ENCODE data around the gene ZNF436. TPM values are rescaled to one million over a fixed set of nuclear protein-coding genes. Genes with fewer than 3 reads are reported as not detected.

The ZNF436 gene
- total RNA-seq, 3 donors from 2014 or later (not counting 1 experiment from before 2014, with no cell fraction given), result 4.5 to 7.8 (median 5.7) TPM

DNA sequence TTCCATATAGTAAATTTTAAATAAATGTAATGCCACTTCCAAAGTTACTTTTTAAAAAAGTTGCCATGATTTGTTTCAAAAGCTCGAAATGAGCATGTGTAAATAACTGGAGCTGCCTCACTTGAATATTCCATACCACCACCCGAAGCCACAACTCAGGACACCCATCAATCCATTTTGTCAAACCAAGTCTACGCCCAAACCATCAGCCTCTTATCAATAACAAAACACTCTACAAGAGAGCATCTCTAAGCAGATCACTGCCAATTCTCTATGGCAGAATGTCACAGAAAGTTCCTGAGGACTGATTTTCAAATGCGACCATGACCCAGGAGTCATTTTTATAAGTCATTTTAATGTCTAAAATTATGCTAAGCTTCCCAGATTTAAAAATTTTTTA is 30.0 kb downstream of the ZNF436 start:
- H3K4me1 Mint-ChIP-seq, result peaks cover 51% of the 10 kb centered on the region in 2 donors
- ATAC-seq, result no peak
- WGBS (ENCODE audit: insufficient coverage), result 88% methylated on average over 4 of the region's 4 CpGs
- Histone ChIP-seq H3K27ac (ENCODE audit: low read length) (no peak overlapping the region), H3K9me3 (ENCODE audit: control insufficient read depth, insufficient read depth, low read length) (no peaks in the 10 kb centered on the region), H3K4me1 (ENCODE audit: control insufficient read depth, insufficient read depth, low read length) (peaks cover 6% of the 10 kb centered on the region), H3K4me3 (ENCODE audit: low read length) (no peak overlapping the region), H3K27me3 (ENCODE audit: control insufficient read depth, insufficient read depth, low read length) (no peaks in the 10 kb centered on the region), H3K36me3 (ENCODE audit: control insufficient read depth, insufficient read depth, low read length) (peaks cover 21% of the 10 kb centered on the region)
- intact Hi-C loops (cut with micrococcal nuclease), result no loop called here
- TF ChIP-seq CTCF (IDR thresholded peaks at IDR 0.05), result no peak
- peaks cover 6% of the 10 kb centered on the region for H3K36me3 Mint-ChIP-seq
- peak overlapping the region in 1 of 2 donors; percentile 98 for H3K27ac Mint-ChIP-seq
- no peak for DNase-seq
- H3K9me3 Mint-ChIP-seq, result no peaks in the 10 kb centered on the region
- H3K4me3 Mint-ChIP-seq, result no peak overlapping the region
- H3K27me3 Mint-ChIP-seq (ENCODE audit: low read depth in 2 of 2), result no peaks in the 10 kb centered on the region

GRCh38 chr1:23337869-23338268 is 31.8 kb downstream of the ZNF436 start:
- no peak overlapping the region for H3K4me3 ChIP-seq (ENCODE audit: low read length)
- H3K36me3 ChIP-seq (ENCODE audit: control insufficient read depth, insufficient read depth, low read length), result peaks cover 36% of the 10 kb centered on the region
- no peak overlapping the region for H3K27ac Mint-ChIP-seq
- intact Hi-C loops (cut with micrococcal nuclease), result no loop called here
- H3K27me3 ChIP-seq (ENCODE audit: control insufficient read depth, insufficient read depth, low read length), result no peaks in the 10 kb centered on the region
- no peak for ATAC-seq
- DNase-seq, result no peak
- peaks cover 44 to 45% of the 10 kb centered on the region in 2 donors for H3K4me1 Mint-ChIP-seq
- H3K9me3 ChIP-seq (ENCODE audit: control insufficient read depth, insufficient read depth, low read length), result no peaks in the 10 kb centered on the region
- no peak overlapping the region for H3K27ac ChIP-seq (ENCODE audit: low read length)
- peaks cover 6% of the 10 kb centered on the region for H3K36me3 Mint-ChIP-seq
- 91% methylated on average over 2 of the region's 2 CpGs for WGBS (ENCODE audit: insufficient coverage)
- TF ChIP-seq CTCF (IDR thresholded peaks at IDR 0.05), result no peak
- no peak overlapping the region for H3K4me3 Mint-ChIP-seq
- no peaks in the 10 kb centered on the region for H3K4me1 ChIP-seq (ENCODE audit: control insufficient read depth, insufficient read depth, low read length)
- no peaks in the 10 kb centered on the region for H3K9me3 Mint-ChIP-seq
- no peaks in the 10 kb centered on the region for H3K27me3 Mint-ChIP-seq (ENCODE audit: low read depth in 2 of 2)

DNA sequence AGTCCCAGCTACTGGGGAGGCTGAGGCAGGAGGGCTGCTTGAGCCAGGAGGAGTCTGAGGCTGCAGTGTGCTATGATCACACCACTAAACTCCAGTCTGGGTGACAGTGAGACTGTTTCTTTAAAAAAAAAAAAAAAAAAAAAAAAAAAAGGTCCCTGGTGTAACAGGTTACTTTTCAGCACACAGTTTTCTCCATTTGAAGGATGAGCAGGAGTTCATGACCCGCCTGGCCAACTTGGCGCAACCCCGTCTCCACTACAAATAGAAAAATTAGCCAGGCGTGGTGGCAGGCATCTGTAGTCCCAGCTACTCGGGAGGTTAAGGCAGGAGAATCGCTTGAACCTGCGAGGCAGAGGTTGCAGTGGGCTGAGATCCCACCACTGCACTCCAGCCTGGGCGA is 37.9 kb downstream of the ZNF436 start:
- no peak for TF ChIP-seq CTCF (IDR thresholded peaks at IDR 0.05)
- DNase-seq (no peak), ATAC-seq (no peak)
- intact Hi-C loops (cut with micrococcal nuclease), result no loop called here
- Mint-ChIP-seq H3K4me3 (no peak overlapping the region), H3K27me3 (ENCODE audit: low read depth in 2 of 2) (no peaks in the 10 kb centered on the region), H3K9me3 (no peaks in the 10 kb centered on the region), H3K4me1 (peaks cover 13 to 19% of the 10 kb centered on the region in 2 donors), H3K27ac (no peak overlapping the region), H3K36me3 (peaks cover 5% of the 10 kb centered on the region)
- H3K27me3 ChIP-seq (ENCODE audit: control insufficient read depth, insufficient read depth, low read length), result no peaks in the 10 kb centered on the region
- peaks cover 64% of the 10 kb centered on the region for H3K36me3 ChIP-seq (ENCODE audit: control insufficient read depth, insufficient read depth, low read length)
- no peaks in the 10 kb centered on the region for H3K4me1 ChIP-seq (ENCODE audit: control insufficient read depth, insufficient read depth, low read length)
- whole genome bisulfite sequencing (ENCODE audit: insufficient coverage), result 98% methylated on average over 8 of the region's 8 CpGs
- H3K4me3 ChIP-seq (ENCODE audit: low read length), result no peak overlapping the region
- no peaks in the 10 kb centered on the region for H3K9me3 ChIP-seq (ENCODE audit: control insufficient read depth, insufficient read depth, low read length)
- H3K27ac ChIP-seq (ENCODE audit: low read length), result no peak overlapping the region

DNA sequence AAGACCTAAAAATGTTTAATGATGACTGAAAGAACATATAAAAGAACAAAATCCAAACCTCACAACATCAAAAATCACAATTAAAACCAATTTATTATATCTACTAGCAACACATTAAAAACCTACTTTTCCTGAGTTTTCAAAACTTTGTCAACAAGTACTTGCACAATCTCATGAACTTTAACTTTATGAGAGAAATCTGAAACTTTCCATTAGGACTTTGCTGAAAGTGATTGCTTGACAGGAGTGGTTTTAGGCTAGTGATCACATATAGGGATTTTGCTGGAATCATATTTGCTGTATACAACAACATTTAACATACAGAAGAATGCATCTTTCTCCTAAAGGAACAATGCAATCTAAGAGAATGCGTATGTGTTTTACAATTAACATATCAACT is 38.8 kb downstream of the ZNF436 start:
- TF ChIP-seq CTCF (IDR thresholded peaks at IDR 0.05), result no peak
- intact Hi-C loops (cut with micrococcal nuclease), result no loop called here
- Histone ChIP-seq H3K4me1 (ENCODE audit: control insufficient read depth, insufficient read depth, low read length) (no peaks in the 10 kb centered on the region), H3K27ac (ENCODE audit: low read length) (no peak overlapping the region), H3K36me3 (ENCODE audit: control insufficient read depth, insufficient read depth, low read length) (peaks cover 69% of the 10 kb centered on the region), H3K4me3 (ENCODE audit: low read length) (no peak overlapping the region), H3K9me3 (ENCODE audit: control insufficient read depth, insufficient read depth, low read length) (no peaks in the 10 kb centered on the region), H3K27me3 (ENCODE audit: control insufficient read depth, insufficient read depth, low read length) (no peaks in the 10 kb centered on the region)
- WGBS (ENCODE audit: insufficient coverage), result 100% methylated on average over 1 of the region's 1 CpG
- peaks cover 5% of the 10 kb centered on the region for H3K36me3 Mint-ChIP-seq
- DNase-seq (no peak), ATAC-seq (no peak)
- no peaks in the 10 kb centered on the region for H3K9me3 Mint-ChIP-seq
- H3K27me3 Mint-ChIP-seq (ENCODE audit: low read depth in 2 of 2), result no peaks in the 10 kb centered on the region
- H3K4me3 Mint-ChIP-seq, result no peak overlapping the region
- peak overlapping the region in 1 of 2 donors; percentile 50 for H3K27ac Mint-ChIP-seq
- peaks cover 18 to 20% of the 10 kb centered on the region in 2 donors for H3K4me1 Mint-ChIP-seq

Data from natural killer cell (primary cell).